H1 (cell line): ENCODE results near the gene SLC1A5. TPM values are rescaled to one million over a fixed set of nuclear protein-coding genes. Genes with fewer than 3 reads are reported as not detected.

Source experiments
- ASH2L ChIP-seq: fragments of 200-600, 300-600 bp; sonication (generic); IDR thresholded peaks from one replicate; pipeline ENCODE4 v1.7.1; 2017; ENCODE audit warnings: low read length
- EGR1 ChIP-seq: IDR thresholded peaks from 2 replicates; pipeline ENCODE4 v1.6.1; 2011; ENCODE audit warnings: low read depth, low read length, borderline replicate concordance
- EZH2 ChIP-seq: fragments of 200-600 bp; sonication (generic); IDR thresholded peaks from 2 replicates; pipeline ENCODE4 v1.7.1; 2012; ENCODE audit warnings: low read depth, mild to moderate bottlenecking, moderate library complexity, low read length, inconsistent platforms; ENCODE audit not compliant: severe bottlenecking
- JUN ChIP-seq: IDR thresholded peaks from 2 replicates; pipeline ENCODE4 v1.6.1; 2011; ENCODE audit warnings: low read depth, mild to moderate bottlenecking, improper control_type of control experiment, low read length
- POU5F1 ChIP-seq: IDR thresholded peaks from 2 replicates; pipeline ENCODE4 v1.6.1; 2011; ENCODE audit warnings: low read depth, mild to moderate bottlenecking, low read length, moderate library complexity
- RFX5 ChIP-seq: IDR thresholded peaks from 2 replicates; pipeline ENCODE4 v1.6.1; 2011; ENCODE audit warnings: low read depth, low read length, improper control_type of control experiment, borderline replicate concordance
- SAP30 ChIP-seq: fragments of 300-600 bp; sonication (generic); IDR thresholded peaks from 2 replicates; pipeline ENCODE4 v1.7.1; 2012; ENCODE audit warnings: low read length, moderate library complexity, mild to moderate bottlenecking, inconsistent platforms; ENCODE audit not compliant: insufficient read depth, insufficient replicate concordance
- TBP ChIP-seq: IDR thresholded peaks from 2 replicates; pipeline ENCODE4 v1.6.1; 2011; ENCODE audit warnings: low read depth, low read length, improper control_type of control experiment
- polyA plus RNA-seq, 7 experiments: library from polyadenylated mRNA; depleted of rRNA in 3 of 7; stranded (reverse) in 5 of 7; unstranded in 2 of 7; fragments of >200 nt in 5 of 7; fragments of 200-250 nt in 2 of 7; gene quantifications; 1 replicate in 5 of 7; 2 replicates in 1 of 7; 4 replicates in 1 of 7; pipeline versions ENCODE4 v1.2.1 to v1.2.3, GENCODE V29; 2011 to 2013; ENCODE audit warnings: missing spikeins in 2 of 7, mixed read lengths in 2 of 7
- total RNA-seq: library from RNA; stranded (reverse); fragmentation: NEBNext Ultra II Directional; extraction: Animal tissue kit (Norgen Biotek cat#: 25700); gene quantifications from 2 replicates; pipeline ENCODE4 v1.2.1, GENCODE V29; 2021

SLC1A5 gene
- total and polyA plus RNA-seq, 2 of the 8 experiments (the other 6 are each of a cell fraction or from before 2014, with no cell fraction given): 291 to 351 TPM

- TF ChIP-seq JUN (no peak), RFX5 (no peak), TBP (no peak), EGR1 (no peak), EZH2 (no peak), POU5F1 (no peak), SAP30 (no peak), ASH2L (no peak)
Observed at GRCh38 chr19:46739290-46739771, 49.1 kb downstream of the SLC1A5 start (continued).
